ENCODE data around the gene CUL7.

- TF ChIP-seq, protein P1, sequence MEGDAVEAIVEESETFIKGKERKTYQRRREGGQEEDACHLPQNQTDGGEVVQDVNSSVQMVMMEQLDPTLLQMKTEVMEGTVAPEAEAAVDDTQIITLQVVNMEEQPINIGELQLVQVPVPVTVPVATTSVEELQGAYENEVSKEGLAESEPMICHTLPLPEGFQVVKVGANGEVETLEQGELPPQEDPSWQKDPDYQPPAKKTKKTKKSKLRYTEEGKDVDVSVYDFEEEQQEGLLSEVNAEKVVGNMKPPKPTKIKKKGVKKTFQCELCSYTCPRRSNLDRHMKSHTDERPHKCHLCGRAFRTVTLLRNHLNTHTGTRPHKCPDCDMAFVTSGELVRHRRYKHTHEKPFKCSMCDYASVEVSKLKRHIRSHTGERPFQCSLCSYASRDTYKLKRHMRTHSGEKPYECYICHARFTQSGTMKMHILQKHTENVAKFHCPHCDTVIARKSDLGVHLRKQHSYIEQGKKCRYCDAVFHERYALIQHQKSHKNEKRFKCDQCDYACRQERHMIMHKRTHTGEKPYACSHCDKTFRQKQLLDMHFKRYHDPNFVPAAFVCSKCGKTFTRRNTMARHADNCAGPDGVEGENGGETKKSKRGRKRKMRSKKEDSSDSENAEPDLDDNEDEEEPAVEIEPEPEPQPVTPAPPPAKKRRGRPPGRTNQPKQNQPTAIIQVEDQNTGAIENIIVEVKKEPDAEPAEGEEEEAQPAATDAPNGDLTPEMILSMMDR (IDR thresholded peaks at IDR 0.05; ENCODE audit: low read length), result no peak
- no peak for TF ChIP-seq EZH2 (IDR thresholded peaks at IDR 0.05; ENCODE audit: borderline replicate concordance, low read length)
These were observed 36.4 kb upstream of the CUL7 start for GRCh38 chr6:43089874-43090558.

Measured in OCI-LY1 (cell line).